K562 (cell line): ENCODE data around the gene TCF23.

ENCODE experiments used
- CBX5 ChIP-seq: IDR thresholded peaks from 2 replicates; pipeline ENCODE4 v1.6.1; 2014; ENCODE audit warnings: low read depth, borderline replicate concordance
- DPF2 ChIP-seq: fragments of 450-650 bp; IDR thresholded peaks from 2 replicates; pipeline ENCODE4 v1.6.1; 2016
- HDAC2 ChIP-seq: fragments of 450-650 bp; IDR thresholded peaks from 2 replicates; pipeline ENCODE4 v1.6.1; 2016; ENCODE audit warnings: mild to moderate bottlenecking
- NFYB ChIP-seq: IDR thresholded peaks from 2 replicates; pipeline ENCODE4 v1.6.1; 2011; ENCODE audit warnings: mild to moderate bottlenecking, moderate library complexity; ENCODE audit not compliant: insufficient read length; ENCODE audit errors: extremely low read depth
- NR2F6 ChIP-seq: fragments of 450-650 bp; formaldehyde crosslinking; IDR thresholded peaks from 2 replicates; pipeline ENCODE4 v1.4.0; 2020; ENCODE audit warnings: mild to moderate bottlenecking
- NRF1 ChIP-seq, 2 experiments: fragments of 450-650 bp; IDR thresholded peaks in 1 of 2; conservative IDR thresholded peaks in 1 of 2; 2 replicates each; pipeline ENCODE4 v1.6.1; 2014; ENCODE audit warnings: mild to moderate bottlenecking in 2 of 2
- POLR3G ChIP-seq: IDR thresholded peaks from 2 replicates; pipeline ENCODE4 v1.6.1; 2011; ENCODE audit not compliant: insufficient read length, insufficient replicate concordance; ENCODE audit errors: extremely low read depth
- SUPT5H ChIP-seq: fragments of 450-650 bp; IDR thresholded peaks from 2 replicates; pipeline ENCODE4 v1.6.1; 2016
- ZNF589 ChIP-seq: fragments of 200-800 bp; sonication (Bioruptor generic); IDR thresholded peaks from 2 replicates; pipeline ENCODE4 v1.6.1; 2016; ENCODE audit warnings: low read depth, missing genetic modification characterization, missing compliant biosample characterization
- ZNF75A ChIP-seq: fragments of 450-650 bp; formaldehyde crosslinking; IDR thresholded peaks from 2 replicates; pipeline ENCODE4 v1.4.0; 2020; ENCODE audit warnings: mild to moderate bottlenecking
- TF ChIP-seq, protein P1 (sequence below), 2 experiments: fragments of 450-650 bp; formaldehyde crosslinking in 1 of 2; IDR thresholded peaks; 2 replicates each; pipeline versions ENCODE4 v1.4.0 to v1.6.1; 2014 to 2020; ENCODE audit warnings: mild to moderate bottlenecking in 2 of 2, borderline replicate concordance in 1 of 2, low read depth in 1 of 2

DNA sequence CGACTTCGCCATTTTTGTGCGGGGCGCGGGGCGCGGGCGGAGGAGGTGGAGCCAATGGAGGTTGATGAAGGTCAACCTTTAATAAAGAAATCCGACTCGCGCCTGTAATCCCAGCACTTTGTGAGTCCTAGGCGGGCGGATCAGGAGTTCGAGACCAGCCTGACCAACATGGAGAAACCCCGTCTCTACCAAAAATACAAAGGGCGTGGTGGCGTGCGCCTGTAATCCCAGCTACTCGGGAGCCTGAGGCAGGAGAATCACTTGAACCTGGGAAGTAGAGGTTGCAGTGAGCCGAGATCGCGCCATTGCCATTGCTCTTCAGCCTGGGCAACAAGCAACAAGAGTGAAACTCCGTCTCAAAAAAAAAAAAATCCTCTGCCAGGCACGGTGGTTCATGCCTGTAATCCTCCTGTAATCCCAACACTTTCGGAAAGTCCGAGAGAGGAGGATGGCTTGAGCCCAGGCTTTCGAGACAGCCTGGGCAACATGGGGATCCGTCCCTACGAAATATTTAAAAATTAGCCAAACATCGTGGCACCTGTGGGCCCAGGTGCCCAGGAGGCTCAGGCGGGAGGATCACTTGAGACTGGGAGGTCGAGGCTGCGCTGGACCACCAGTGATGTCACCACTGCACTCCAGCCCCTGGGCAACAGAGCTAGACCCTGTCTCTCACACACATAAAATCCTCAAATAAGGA is 13.9 kb upstream of the TCF23 start:
- no peak for TF ChIP-seq SUPT5H
- TF ChIP-seq, protein P1, sequence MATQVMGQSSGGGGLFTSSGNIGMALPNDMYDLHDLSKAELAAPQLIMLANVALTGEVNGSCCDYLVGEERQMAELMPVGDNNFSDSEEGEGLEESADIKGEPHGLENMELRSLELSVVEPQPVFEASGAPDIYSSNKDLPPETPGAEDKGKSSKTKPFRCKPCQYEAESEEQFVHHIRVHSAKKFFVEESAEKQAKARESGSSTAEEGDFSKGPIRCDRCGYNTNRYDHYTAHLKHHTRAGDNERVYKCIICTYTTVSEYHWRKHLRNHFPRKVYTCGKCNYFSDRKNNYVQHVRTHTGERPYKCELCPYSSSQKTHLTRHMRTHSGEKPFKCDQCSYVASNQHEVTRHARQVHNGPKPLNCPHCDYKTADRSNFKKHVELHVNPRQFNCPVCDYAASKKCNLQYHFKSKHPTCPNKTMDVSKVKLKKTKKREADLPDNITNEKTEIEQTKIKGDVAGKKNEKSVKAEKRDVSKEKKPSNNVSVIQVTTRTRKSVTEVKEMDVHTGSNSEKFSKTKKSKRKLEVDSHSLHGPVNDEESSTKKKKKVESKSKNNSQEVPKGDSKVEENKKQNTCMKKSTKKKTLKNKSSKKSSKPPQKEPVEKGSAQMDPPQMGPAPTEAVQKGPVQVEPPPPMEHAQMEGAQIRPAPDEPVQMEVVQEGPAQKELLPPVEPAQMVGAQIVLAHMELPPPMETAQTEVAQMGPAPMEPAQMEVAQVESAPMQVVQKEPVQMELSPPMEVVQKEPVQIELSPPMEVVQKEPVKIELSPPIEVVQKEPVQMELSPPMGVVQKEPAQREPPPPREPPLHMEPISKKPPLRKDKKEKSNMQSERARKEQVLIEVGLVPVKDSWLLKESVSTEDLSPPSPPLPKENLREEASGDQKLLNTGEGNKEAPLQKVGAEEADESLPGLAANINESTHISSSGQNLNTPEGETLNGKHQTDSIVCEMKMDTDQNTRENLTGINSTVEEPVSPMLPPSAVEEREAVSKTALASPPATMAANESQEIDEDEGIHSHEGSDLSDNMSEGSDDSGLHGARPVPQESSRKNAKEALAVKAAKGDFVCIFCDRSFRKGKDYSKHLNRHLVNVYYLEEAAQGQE (IDR thresholded peaks at IDR 0.05; ENCODE audit: borderline replicate concordance): no peak
- TF ChIP-seq, protein P1 (CRISPR knock-in tag; IDR thresholded peaks at IDR 0.05; ENCODE audit: low read depth): no peak
- TF ChIP-seq CBX5: no peak
- TF ChIP-seq NFYB: no peak
- no peak for TF ChIP-seq NR2F6 (CRISPR knock-in tag)
- no peak for TF ChIP-seq ZNF589 (CRISPR knock-in tag)
- no peak for TF ChIP-seq POLR3G
- TF ChIP-seq HDAC2: peak; percentile 20; the same call in 1 of the 2 replicates
- no peak for TF ChIP-seq ZNF75A (CRISPR knock-in tag)
- no peak for TF ChIP-seq NRF1 (conservative IDR thresholded peaks at IDR 0.05 in 1 of 2, IDR thresholded peaks at IDR 0.05 in 1 of 2)
- TF ChIP-seq DPF2: peak; percentile 51; the same call in 1 of the 2 replicates
